GM04504 (cell line): ENCODE results near the gene RAB11FIP3.
"Not testable (repeated sequence)": the region's sequence is repeated elsewhere in the genome, so short reads cannot be mapped to it uniquely, and the experiment has no call there.

Source experiments
- DNase-seq: peaks from one replicate; pipeline ENCODE4 v3.0.0-alpha.2; 2012; ENCODE audit warnings: low read depth

The RAB11FIP3 gene

GRCh38 chr16:467249-467871, 41.9 kb downstream of the RAB11FIP3 start:
- DNase-seq = not testable (repeated sequence)

DNA sequence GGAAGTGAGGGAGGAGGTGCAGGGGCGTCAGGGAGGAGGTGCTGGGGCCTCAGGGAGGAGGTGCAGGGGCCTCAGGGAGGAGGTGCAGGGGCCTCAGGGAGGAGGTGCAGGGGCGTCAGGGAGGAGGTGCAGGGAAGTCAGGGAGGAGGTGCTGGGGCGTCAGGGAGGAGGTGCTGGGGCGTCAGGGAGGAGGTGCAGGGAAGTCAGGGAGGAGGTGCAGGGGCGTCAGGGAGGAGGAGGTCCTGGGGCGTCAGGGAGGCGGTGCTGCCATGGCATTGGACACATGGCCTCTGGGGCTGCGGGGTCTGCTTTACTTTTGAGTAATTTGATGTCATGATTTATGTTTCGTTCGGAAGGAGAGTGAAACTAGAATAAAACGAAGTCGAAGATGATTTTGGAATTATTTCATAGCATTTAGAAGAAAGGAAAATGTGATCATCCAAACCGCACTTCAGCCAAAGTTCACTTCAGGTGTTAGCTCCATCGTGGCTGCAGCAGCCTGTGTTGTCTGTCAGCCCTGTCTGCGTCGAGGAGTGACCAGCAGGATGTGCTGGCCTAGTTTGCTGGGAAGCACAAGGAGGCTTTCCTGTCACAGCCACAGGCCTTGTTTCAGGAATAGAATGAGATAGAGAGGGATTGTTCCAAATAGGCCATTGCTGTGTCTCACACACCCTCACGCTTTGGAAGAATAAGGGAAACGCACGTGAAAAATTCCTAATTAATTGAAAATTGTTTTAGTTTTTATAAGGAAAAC, 42.8 kb downstream of the RAB11FIP3 start:
- no peak for DNase-seq

DNA sequence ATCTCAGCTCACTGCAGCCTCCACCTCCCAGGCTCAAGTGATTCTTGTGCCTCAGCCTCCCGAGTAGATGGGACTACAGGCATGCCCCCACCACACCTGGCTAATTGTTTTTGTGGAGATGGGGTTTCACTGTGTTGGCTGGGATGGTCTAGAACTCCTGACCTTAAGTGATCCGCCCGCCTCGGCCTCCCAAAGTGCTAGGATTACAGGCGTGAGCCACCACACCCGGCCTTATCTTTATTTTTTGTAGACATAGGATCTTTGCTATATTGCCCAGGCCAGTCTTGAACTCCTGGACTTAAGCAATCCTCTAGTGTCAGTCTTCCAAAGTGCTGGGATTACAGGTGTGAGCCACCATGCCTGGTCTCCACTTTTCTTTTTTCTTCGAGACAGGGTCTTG, 44.0 kb downstream of the RAB11FIP3 start:
- not testable (repeated sequence) for DNase-seq

GRCh38 chr16:470418-470817, 45.0 kb downstream of the RAB11FIP3 start:
- DNase-seq = no peak

GRCh38 chr16:471353-472198, 46.1 kb downstream of the RAB11FIP3 start:
- peak; percentile 44 for DNase-seq

DNA sequence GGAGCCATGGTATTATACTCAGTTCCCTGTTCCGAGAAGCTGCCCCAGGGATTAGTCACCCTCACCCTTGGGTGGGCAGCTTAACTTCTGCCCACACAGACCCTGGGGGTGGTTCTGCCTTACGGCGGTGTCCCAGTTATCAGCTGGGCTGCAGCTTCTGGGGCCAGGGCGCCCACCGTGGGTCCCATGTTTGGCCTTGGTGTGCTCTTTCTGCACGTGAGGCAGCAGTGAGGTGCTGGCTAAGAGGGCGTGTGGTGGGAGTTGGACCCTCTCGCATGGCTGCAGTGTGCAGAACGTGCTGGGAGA, 46.7 kb downstream of the RAB11FIP3 start:
- DNase-seq = no peak

DNA sequence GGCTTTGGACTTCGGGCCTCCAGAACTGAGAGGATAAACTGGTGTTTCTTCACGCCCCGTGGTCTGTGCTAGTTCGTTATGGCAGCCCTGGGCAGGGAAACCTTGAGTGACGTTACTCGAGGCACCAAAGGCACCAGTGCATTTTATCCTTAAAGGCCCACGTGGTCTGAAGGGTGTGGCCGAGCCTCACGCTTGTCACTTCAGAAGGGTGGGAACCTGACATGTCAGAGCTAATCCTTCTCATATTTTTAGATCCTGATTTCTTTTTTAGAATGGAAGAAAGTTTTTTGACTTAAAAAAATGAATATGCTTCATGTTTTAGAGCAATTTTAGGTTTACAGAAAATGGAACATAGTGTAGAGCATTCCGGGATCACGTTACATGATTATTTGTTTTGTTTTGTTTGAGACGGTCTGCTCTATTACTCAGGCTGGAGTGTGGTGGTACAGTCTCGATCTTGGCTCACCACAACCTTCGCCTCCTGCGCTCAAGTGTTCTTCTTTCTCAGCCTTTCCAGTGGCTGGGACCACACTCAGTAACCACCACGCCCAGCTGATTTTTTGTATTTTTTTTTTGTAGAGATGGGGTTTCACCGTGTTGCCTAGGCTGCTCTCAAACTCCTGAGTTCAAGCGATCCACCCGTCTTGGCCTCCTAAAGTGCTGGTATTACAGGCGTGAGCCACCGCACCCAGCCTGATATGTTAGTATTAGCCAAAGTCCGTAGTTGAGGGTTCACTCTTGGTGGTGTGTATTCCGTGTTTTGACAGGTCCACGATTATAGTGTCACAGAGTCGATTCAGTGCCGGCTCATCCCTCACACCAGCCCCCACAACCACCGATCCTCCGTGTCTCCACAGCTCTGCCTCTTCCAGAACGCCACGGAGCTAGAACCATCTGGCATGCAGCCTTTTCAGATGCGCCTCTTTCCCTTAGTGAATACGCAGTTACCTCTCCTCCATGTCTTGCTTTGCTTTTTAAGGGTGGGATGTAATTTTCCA, 47.9 kb downstream of the RAB11FIP3 start:
- DNase-seq = no peak

- no peak for DNase-seq
These were observed 49.1 kb downstream of the RAB11FIP3 start for GRCh38 chr16:474420-475122.

- DNase-seq = no peak
These were observed 50.6 kb downstream of the RAB11FIP3 start for GRCh38 chr16:476039-476438.

GRCh38 chr16:477301-478157, 52.1 kb downstream of the RAB11FIP3 start:
- peak; percentile 3 for DNase-seq

GRCh38 chr16:478287-478686, 52.8 kb downstream of the RAB11FIP3 start:
- not testable (repeated sequence) for DNase-seq

- DNase-seq = no peak
These were observed 57.2 kb downstream of the RAB11FIP3 start for GRCh38 chr16:482468-483185.

DNA sequence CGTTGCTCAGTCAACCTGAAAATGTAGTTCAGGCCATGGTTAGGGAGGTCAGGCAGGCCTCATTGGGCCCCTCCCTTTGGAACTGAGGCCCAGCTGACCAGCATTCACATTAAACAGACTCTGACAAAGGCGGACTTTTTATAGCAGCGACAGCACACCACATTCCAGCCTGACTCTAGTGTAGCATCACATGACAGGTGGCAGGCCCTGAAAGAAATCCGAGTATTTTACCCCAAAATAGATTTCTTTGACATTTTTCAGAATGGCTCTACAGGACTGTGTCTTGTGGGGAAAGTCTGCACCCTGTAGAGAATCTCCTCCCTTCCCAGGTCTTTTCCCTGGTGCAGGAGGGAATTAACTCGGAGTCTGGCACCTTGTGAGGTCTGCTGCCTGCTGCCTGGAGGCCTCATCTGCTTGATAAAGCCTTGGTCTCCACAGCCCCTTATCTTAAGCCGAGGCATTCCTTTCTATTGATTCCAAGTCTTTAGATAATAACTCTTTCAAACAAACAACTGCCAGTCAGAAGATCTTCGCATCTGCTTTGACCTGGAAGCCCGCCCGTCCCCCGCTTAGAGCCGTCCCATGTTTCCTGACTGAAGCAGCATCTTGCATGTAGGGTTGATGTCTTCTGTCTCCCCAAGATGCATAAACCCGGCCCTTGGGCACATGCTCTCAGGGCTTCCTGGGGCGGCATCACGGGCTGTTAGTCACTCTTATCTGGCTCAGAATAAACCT, 58.1 kb downstream of the RAB11FIP3 start:
- no peak for DNase-seq

GRCh38 chr16:489606-490005, 64.2 kb downstream of the RAB11FIP3 start:
- DNase-seq = no peak

GRCh38 chr16:490768-491167, 65.3 kb downstream of the RAB11FIP3 start:
- DNase-seq = no peak

- DNase-seq = no peak
These were observed 65.9 kb downstream of the RAB11FIP3 start for GRCh38 chr16:491220-491919.

GRCh38 chr16:492211-492875, 66.9 kb downstream of the RAB11FIP3 start:
- DNase-seq = no peak

- DNase-seq = not testable (repeated sequence)
These were observed 69.2 kb downstream of the RAB11FIP3 start for GRCh38 chr16:494676-495075.
